Measurements from ENCODE around the gene ENAM. TPM values are rescaled to one million over a fixed set of nuclear protein-coding genes. Genes with fewer than 3 reads are reported as not detected.

Gene ENAM
- total and polyA plus RNA-seq, 9 of the 15 experiments (the other 6 are each of a cell fraction or from before 2014, with no cell fraction given), result 0.04 to 0.09 (median 0.04) TPM; not detected in 6

DNA sequence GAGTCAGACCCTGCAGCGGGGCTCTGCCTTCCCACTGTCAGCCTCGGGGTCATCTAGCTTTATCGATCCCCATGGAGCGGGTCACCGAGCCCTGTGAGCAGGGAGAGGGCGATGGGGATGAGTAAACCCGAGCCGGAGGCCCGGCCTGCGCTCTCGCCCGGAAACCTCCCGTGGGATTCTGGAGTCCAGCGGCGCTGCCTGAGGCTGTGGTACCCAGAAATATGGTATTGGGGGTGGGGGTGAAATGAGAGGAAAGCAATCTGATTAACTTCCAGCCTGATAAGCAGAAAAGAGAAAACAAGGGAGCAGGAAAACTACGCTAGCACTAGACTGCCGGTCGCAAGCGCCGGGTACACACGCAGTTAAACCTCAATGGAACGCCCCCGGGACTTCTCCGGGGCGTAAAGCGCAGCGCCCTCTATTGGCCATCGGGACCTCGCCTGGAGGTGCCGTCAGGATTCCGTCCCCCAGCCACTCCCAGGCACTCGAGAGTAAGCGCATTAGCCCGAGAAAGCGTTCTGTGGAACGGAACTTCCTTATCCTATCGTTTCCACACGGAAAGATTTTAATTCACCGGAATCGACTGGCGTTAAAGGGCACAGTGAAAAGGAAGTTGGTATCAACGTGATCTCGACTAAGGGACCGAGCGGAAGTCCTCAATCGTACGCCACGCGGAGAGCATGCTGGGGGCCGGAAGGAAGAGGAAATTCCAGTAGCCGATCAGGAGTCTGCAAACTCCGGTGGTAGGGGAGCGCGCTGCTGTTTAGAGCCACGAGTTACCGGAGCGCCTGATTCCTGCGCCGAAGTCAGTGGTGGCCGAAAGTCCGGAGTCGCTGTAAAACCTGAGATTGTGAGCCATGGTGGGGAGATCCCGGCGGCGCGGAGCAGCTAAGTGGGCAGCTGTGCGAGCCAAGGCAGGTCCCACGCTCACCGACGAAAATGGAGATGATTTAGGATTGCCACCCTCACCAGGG is 59.6 kb downstream of the ENAM start, which contains the start of gene UTP3 (continued):
- no peak for TF ChIP-seq SIRT6 (IDR thresholded peaks at IDR 0.05; ENCODE audit: low read depth, low read length)
- TF ChIP-seq, protein P1, sequence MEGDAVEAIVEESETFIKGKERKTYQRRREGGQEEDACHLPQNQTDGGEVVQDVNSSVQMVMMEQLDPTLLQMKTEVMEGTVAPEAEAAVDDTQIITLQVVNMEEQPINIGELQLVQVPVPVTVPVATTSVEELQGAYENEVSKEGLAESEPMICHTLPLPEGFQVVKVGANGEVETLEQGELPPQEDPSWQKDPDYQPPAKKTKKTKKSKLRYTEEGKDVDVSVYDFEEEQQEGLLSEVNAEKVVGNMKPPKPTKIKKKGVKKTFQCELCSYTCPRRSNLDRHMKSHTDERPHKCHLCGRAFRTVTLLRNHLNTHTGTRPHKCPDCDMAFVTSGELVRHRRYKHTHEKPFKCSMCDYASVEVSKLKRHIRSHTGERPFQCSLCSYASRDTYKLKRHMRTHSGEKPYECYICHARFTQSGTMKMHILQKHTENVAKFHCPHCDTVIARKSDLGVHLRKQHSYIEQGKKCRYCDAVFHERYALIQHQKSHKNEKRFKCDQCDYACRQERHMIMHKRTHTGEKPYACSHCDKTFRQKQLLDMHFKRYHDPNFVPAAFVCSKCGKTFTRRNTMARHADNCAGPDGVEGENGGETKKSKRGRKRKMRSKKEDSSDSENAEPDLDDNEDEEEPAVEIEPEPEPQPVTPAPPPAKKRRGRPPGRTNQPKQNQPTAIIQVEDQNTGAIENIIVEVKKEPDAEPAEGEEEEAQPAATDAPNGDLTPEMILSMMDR (IDR thresholded peaks at IDR 0.05 in 2 of 3, conservative IDR thresholded peaks at IDR 0.05 in 1 of 3; ENCODE audit: insufficient read depth in 2 of 3, low read depth in 1 of 3, low read length in 3 of 3), result peak; percentile 94 to 99 (median 97)
- no peak; the same call in none of the 2 replicates for TF ChIP-seq BCOR (IDR thresholded peaks at IDR 0.05)
- peak; percentile 99 for TF ChIP-seq GABPB1 (CRISPR knock-in tag; IDR thresholded peaks at IDR 0.05)
- no peak for TF ChIP-seq PPARD (CRISPR knock-in tag; IDR thresholded peaks at IDR 0.05)
- TF ChIP-seq, protein P2, sequence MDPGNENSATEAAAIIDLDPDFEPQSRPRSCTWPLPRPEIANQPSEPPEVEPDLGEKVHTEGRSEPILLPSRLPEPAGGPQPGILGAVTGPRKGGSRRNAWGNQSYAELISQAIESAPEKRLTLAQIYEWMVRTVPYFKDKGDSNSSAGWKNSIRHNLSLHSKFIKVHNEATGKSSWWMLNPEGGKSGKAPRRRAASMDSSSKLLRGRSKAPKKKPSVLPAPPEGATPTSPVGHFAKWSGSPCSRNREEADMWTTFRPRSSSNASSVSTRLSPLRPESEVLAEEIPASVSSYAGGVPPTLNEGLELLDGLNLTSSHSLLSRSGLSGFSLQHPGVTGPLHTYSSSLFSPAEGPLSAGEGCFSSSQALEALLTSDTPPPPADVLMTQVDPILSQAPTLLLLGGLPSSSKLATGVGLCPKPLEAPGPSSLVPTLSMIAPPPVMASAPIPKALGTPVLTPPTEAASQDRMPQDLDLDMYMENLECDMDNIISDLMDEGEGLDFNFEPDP (CRISPR knock-in tag; IDR thresholded peaks at IDR 0.05), result 0 out of 2 replicates have a peak, but pooled peaks have one; percentile 31
- no peak for TF ChIP-seq SLC30A9 (CRISPR knock-in tag; IDR thresholded peaks at IDR 0.05)
- peak; percentile 97 for TF ChIP-seq MYC (IDR thresholded peaks at IDR 0.05; ENCODE audit: low read depth, low read length)
- TF ChIP-seq MYC (CRISPR knock-in tag; IDR thresholded peaks at IDR 0.05; ENCODE audit: borderline replicate concordance, low read depth), result peak; percentile 54; the same call in 1 of the 2 replicates
- no peak for TF ChIP-seq XRCC4 (IDR thresholded peaks at IDR 0.05; ENCODE audit: extremely low read depth, insufficient read depth, insufficient read length)
- TF ChIP-seq, protein P3, sequence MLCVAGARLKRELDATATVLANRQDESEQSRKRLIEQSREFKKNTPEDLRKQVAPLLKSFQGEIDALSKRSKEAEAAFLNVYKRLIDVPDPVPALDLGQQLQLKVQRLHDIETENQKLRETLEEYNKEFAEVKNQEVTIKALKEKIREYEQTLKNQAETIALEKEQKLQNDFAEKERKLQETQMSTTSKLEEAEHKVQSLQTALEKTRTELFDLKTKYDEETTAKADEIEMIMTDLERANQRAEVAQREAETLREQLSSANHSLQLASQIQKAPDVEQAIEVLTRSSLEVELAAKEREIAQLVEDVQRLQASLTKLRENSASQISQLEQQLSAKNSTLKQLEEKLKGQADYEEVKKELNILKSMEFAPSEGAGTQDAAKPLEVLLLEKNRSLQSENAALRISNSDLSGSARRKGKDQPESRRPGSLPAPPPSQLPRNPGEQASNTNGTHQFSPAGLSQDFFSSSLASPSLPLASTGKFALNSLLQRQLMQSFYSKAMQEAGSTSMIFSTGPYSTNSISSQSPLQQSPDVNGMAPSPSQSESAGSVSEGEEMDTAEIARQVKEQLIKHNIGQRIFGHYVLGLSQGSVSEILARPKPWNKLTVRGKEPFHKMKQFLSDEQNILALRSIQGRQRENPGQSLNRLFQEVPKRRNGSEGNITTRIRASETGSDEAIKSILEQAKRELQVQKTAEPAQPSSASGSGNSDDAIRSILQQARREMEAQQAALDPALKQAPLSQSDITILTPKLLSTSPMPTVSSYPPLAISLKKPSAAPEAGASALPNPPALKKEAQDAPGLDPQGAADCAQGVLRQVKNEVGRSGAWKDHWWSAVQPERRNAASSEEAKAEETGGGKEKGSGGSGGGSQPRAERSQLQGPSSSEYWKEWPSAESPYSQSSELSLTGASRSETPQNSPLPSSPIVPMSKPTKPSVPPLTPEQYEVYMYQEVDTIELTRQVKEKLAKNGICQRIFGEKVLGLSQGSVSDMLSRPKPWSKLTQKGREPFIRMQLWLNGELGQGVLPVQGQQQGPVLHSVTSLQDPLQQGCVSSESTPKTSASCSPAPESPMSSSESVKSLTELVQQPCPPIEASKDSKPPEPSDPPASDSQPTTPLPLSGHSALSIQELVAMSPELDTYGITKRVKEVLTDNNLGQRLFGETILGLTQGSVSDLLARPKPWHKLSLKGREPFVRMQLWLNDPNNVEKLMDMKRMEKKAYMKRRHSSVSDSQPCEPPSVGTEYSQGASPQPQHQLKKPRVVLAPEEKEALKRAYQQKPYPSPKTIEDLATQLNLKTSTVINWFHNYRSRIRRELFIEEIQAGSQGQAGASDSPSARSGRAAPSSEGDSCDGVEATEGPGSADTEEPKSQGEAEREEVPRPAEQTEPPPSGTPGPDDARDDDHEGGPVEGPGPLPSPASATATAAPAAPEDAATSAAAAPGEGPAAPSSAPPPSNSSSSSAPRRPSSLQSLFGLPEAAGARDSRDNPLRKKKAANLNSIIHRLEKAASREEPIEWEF (CRISPR knock-in tag; IDR thresholded peaks at IDR 0.05), result peak; percentile 75; the same call in 1 of the 2 replicates
- 0 out of 2 replicates have a peak, but pooled peaks have one; percentile 12 for TF ChIP-seq CAMTA2 (CRISPR knock-in tag; conservative IDR thresholded peaks at IDR 0.05)
- peak; percentile 39; the same call in 1 of the 2 replicates for TF ChIP-seq SMARCC2 (IDR thresholded peaks at IDR 0.05; ENCODE audit: low read depth)
- TF ChIP-seq, protein P4, sequence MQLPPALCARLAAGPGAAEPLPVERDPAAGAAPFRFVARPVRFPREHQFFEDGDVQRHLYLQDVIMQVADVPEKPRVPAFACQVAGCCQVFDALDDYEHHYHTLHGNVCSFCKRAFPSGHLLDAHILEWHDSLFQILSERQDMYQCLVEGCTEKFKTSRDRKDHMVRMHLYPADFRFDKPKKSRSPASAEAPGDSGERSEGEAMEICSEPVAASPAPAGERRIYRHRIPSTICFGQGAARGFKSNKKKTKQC (CRISPR knock-in tag; IDR thresholded peaks at IDR 0.05), result peak; percentile 82

Data from K562 (cell line).